ENCODE data around the gene AKAP11.

DNA sequence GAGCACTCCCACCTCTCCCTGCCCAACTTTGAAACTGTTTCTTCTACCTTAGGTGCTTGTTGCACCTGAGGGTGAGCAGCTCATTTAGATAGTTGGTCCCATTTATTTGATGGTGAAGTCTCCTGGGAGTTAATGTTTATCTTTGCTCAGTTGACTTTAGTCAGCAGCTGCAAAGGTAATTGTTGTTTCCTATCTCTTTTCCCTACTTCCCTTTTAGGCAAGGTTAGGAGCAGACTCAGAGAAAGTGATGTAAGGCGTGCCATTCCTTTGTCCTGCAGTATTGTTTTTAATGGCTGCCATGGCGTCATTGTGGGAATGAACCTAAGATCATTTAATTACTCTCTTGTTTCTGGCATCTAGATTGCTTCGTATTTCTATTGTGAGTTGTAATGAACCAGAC lies 11.6 kb downstream of the AKAP11 start:
- TF ChIP-seq POLR2AphosphoS5 (IDR thresholded peaks at IDR 0.05; ENCODE audit: low read depth, low read length) (no peak), POLR2A (IDR thresholded peaks at IDR 0.05; ENCODE audit: low read depth, low read length) (no peak), PAX5 (IDR thresholded peaks at IDR 0.05; ENCODE audit: insufficient read depth, low read length, severe bottlenecking) (no peak), TAF1 (IDR thresholded peaks at IDR 0.05; ENCODE audit: low read depth, low read length) (no peak), POU2F2 (IDR thresholded peaks at IDR 0.05; ENCODE audit: low read depth, low read length) (no peak), SPI1 (IDR thresholded peaks at IDR 0.05; ENCODE audit: low read depth, low read length) (no peak)
